Endothelial cell (in vitro differentiated cells): ENCODE measurements around the gene PNMA8A. TPM values are rescaled to one million over a fixed set of nuclear protein-coding genes. Genes with fewer than 3 reads are reported as not detected.

Experiments
- DNase-seq: peaks from one replicate; pipeline ENCODE4 v3.0.0; 2021; ENCODE audit warnings: low spot score
- H3K27ac Mint-ChIP-seq: one replicate; pipeline ENCODE4 v1.8.0; 2021; ENCODE audit warnings: mixed read lengths, inconsistent platforms; ENCODE audit not compliant: unreplicated experiment
- H3K27me3 Mint-ChIP-seq: one replicate; pipeline ENCODE4 v1.8.0; 2021; ENCODE audit warnings: mild to moderate bottlenecking, moderate library complexity, mixed read lengths, inconsistent platforms; ENCODE audit not compliant: unreplicated experiment
- H3K36me3 Mint-ChIP-seq: one replicate; pipeline ENCODE4 v1.8.0; 2021; ENCODE audit warnings: mild to moderate bottlenecking, low read depth, mixed read lengths, inconsistent platforms; ENCODE audit not compliant: unreplicated experiment
- H3K4me1 Mint-ChIP-seq: one replicate; pipeline ENCODE4 v1.8.0; 2021; ENCODE audit warnings: mild to moderate bottlenecking, mixed read lengths, inconsistent platforms; ENCODE audit not compliant: unreplicated experiment
- H3K4me3 Mint-ChIP-seq: one replicate; pipeline ENCODE4 v1.8.0; 2021; ENCODE audit warnings: mild to moderate bottlenecking, mixed read lengths, inconsistent platforms; ENCODE audit not compliant: unreplicated experiment
- H3K9me3 Mint-ChIP-seq: one replicate; pipeline ENCODE4 v1.8.0; 2021; ENCODE audit warnings: mixed read lengths, inconsistent platforms; ENCODE audit not compliant: unreplicated experiment
- total RNA-seq: library from RNA; stranded (reverse); fragmentation: NEBNext Ultra II Directional; extraction: Animal tissue kit (Norgen Biotek cat#: 25700); gene quantifications from one replicate; pipeline ENCODE4 v1.2.1, GENCODE V29; 2021; ENCODE audit not compliant: unreplicated experiment
- TF ChIP-seq, protein P1 (sequence below): fragments of 200-600 bp; sonication (generic); IDR thresholded peaks from one replicate; pipeline ENCODE4 v1.5.0; 2021; ENCODE audit warnings: antibody characterized with exemption; ENCODE audit not compliant: unreplicated experiment

The PNMA8A gene
- total RNA-seq, 1 donor from 2014 or later, result 12.4 TPM

DNA sequence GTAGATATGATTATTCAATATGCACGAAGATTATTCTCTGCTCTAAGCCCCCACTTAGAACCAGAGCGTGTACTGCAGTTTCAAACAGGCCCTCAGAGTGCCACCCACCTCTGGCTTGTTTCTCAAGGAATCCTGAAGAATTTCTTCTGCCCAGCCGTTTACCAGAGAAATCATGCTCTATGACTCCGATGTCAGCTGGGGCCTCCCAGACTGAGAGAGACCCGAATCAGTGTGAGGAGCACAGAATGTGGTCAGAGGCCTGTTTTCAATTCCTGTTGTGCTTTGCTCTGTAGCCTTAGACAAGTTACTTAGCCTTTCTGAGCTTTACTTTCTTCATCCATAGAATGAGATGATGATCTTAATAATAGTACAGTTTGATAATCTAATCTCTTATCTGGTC lies 48.2 kb downstream of the PNMA8A start:
- H3K4me3 Mint-ChIP-seq, result no peak overlapping the region
- no peaks in the 10 kb centered on the region for H3K9me3 Mint-ChIP-seq
- H3K27me3 Mint-ChIP-seq, result peaks cover 8% of the 10 kb centered on the region
- no peaks in the 10 kb centered on the region for H3K36me3 Mint-ChIP-seq
- peaks cover 5% of the 10 kb centered on the region for H3K4me1 Mint-ChIP-seq
- TF ChIP-seq, protein P1, sequence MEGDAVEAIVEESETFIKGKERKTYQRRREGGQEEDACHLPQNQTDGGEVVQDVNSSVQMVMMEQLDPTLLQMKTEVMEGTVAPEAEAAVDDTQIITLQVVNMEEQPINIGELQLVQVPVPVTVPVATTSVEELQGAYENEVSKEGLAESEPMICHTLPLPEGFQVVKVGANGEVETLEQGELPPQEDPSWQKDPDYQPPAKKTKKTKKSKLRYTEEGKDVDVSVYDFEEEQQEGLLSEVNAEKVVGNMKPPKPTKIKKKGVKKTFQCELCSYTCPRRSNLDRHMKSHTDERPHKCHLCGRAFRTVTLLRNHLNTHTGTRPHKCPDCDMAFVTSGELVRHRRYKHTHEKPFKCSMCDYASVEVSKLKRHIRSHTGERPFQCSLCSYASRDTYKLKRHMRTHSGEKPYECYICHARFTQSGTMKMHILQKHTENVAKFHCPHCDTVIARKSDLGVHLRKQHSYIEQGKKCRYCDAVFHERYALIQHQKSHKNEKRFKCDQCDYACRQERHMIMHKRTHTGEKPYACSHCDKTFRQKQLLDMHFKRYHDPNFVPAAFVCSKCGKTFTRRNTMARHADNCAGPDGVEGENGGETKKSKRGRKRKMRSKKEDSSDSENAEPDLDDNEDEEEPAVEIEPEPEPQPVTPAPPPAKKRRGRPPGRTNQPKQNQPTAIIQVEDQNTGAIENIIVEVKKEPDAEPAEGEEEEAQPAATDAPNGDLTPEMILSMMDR, result no peak
- no peak for DNase-seq
- no peak overlapping the region for H3K27ac Mint-ChIP-seq

DNA sequence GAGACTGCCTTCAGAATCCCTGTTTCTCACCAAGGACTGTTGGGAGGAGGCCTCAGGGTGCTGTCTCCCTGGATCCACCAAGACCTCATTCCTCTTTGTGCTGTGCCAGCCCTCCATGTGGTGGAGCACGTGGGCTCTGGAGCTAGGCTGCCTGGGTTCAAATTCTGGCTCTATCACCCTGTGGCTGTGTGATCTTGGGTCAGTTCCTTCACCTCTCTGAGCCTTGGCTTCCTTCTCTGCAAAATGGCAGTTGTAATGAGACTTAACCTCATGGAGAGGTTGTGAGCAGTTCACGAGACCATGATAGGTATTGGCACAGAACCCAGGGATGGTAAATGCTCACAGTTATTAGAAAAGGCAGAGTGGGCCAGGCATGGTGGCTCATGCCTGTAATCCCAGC lies 49.0 kb downstream of the PNMA8A start:
- Mint-ChIP-seq H3K9me3 (no peaks in the 10 kb centered on the region), H3K27ac (no peak overlapping the region), H3K4me1 (peaks cover 5% of the 10 kb centered on the region), H3K27me3 (peaks cover 5% of the 10 kb centered on the region), H3K36me3 (no peaks in the 10 kb centered on the region), H3K4me3 (no peak overlapping the region)
- DNase-seq, result no peak
- TF ChIP-seq, protein P1, result no peak

DNA sequence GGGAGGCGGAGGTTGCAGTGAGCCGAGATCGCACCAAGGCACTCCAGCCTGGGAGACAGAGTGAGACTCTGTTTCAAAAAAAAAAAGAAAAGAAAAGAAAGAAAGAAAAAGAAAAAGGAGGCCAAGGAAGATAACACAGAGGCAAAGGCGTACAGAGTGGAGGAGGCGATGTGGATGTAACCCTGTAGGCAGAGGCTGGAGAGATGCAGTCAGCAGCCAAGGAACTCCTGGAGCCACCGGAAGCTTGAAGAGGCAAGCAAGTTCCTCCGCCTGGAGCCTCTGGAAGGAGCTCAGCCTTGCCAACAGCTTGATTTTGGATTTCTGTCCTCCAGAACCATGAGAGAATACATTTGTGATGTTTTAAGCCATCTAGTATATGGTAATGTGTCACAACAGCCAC lies 51.3 kb downstream of the PNMA8A start:
- Mint-ChIP-seq H3K9me3 (no peaks in the 10 kb centered on the region), H3K36me3 (peaks cover 3% of the 10 kb centered on the region), H3K27me3 (peaks cover 5% of the 10 kb centered on the region), H3K4me3 (no peak overlapping the region), H3K4me1 (peaks cover 9% of the 10 kb centered on the region), H3K27ac (no peak overlapping the region)
- TF ChIP-seq, protein P1, result no peak
- no peak for DNase-seq

Other genes starting within 250 kb of the PNMA8A start
- not detected for gene IGFL1, start 241.8 kb downstream of the PNMA8A start, total RNA-seq
- 54.2 TPM for gene HIF3A, start 174.5 kb downstream of the PNMA8A start, total RNA-seq
- 66.7 TPM for gene PPP5C, start 124.5 kb downstream of the PNMA8A start, total RNA-seq
- gene CCDC8, start 58.0 kb downstream of the PNMA8A start, total RNA-seq, result 13.3 TPM
- 0.41 TPM for gene PNMA8C, start 42.6 kb downstream of the PNMA8A start, total RNA-seq
- gene PNMA8B, start 24.3 kb upstream of the PNMA8A start, total RNA-seq, result 1.3 TPM
- gene CALM3, start 129.8 kb upstream of the PNMA8A start, total RNA-seq, result 564 TPM
- not detected for gene PTGIR, start 153.5 kb upstream of the PNMA8A start, total RNA-seq
- gene GNG8, start 164.6 kb upstream of the PNMA8A start, total RNA-seq, result not detected
- gene DACT3, start 189.6 kb upstream of the PNMA8A start, total RNA-seq, result 1.1 TPM
- gene PRKD2, start 245.6 kb upstream of the PNMA8A start, total RNA-seq, result 132 TPM